ENCODE results near the gene RITA1.

RITA1 gene

GRCh38 chr12:113170926-113171325 is 14.6 kb upstream of the RITA1 start:
- Histone ChIP-seq H4K8ac (ENCODE audit: low read depth, low read length) (no peak overlapping the region), H4K91ac (ENCODE audit: low read depth, low read length) (no peak overlapping the region), H3K79me1 (ENCODE audit: low read length) (no peaks in the 10 kb centered on the region), H3K9me3 (ENCODE audit: insufficient read depth, low read depth, low read length) (no peaks in the 10 kb centered on the region), H4K12ac (ENCODE audit: low read depth, low read length) (no peak overlapping the region), H3K27me3 (ENCODE audit: insufficient read depth, low read length) (no peaks in the 10 kb centered on the region), H2BK12ac (ENCODE audit: low read length) (no peak overlapping the region), H3K14ac (ENCODE audit: low read length) (no peak overlapping the region), H2BK120ac (ENCODE audit: insufficient read depth, low read length, poor library complexity) (no peak overlapping the region), H3K23ac (ENCODE audit: low read length) (no peak overlapping the region), H3K79me2 (ENCODE audit: control insufficient read depth, insufficient read depth, low read length, poor library complexity) (no peaks in the 10 kb centered on the region), H3K4me3 (ENCODE audit: low read depth, low read length) (no peak overlapping the region), H3K27ac (ENCODE audit: low read depth, low read length) (no peak overlapping the region), H3K9ac (ENCODE audit: low read length) (no peak overlapping the region), H2BK5ac (ENCODE audit: low read depth, low read length, poor library complexity) (no peak overlapping the region), H3K36me3 (ENCODE audit: control insufficient read depth in 1 of 2, insufficient read depth in 2 of 2, low read length in 2 of 2) (peaks cover 70 to 79% of the 10 kb centered on the region in 2 experiments), H3K4me1 (ENCODE audit: control insufficient read depth in 1 of 2, insufficient read depth in 2 of 2, low read length in 2 of 2) (no peaks in the 10 kb centered on the region), H3K4me2 (ENCODE audit: low read length) (no peak overlapping the region), H3K4ac (ENCODE audit: low read depth, low read length) (no peak overlapping the region), H2AFZ (ENCODE audit: insufficient read depth, low read length, poor library complexity) (no peak overlapping the region), H3K18ac (ENCODE audit: low read length) (no peak overlapping the region), H2AK5ac (ENCODE audit: low read length) (no peak overlapping the region)
- DNase-seq: no peak
- WGBS (ENCODE audit: extremely low coverage, insufficient coverage, insufficient read length): no CpG with 5 or more reads among the region's 4 CpGs

- H3K4ac ChIP-seq (ENCODE audit: low read depth, low read length): no peak overlapping the region
- no peak overlapping the region for H2BK12ac ChIP-seq (ENCODE audit: low read length)
- no peaks in the 10 kb centered on the region for H3K9me3 ChIP-seq (ENCODE audit: insufficient read depth, low read depth, low read length)
- no peak overlapping the region for H4K91ac ChIP-seq (ENCODE audit: low read depth, low read length)
- H3K9ac ChIP-seq (ENCODE audit: low read length): no peak overlapping the region
- H2BK120ac ChIP-seq (ENCODE audit: insufficient read depth, low read length, poor library complexity): no peak overlapping the region
- H3K18ac ChIP-seq (ENCODE audit: low read length): no peak overlapping the region
- no peak overlapping the region for H2AK5ac ChIP-seq (ENCODE audit: low read length)
- H2BK5ac ChIP-seq (ENCODE audit: low read depth, low read length, poor library complexity): no peak overlapping the region
- no CpG with 5 or more reads among the region's 9 CpGs for WGBS (ENCODE audit: extremely low coverage, insufficient coverage, insufficient read length)
- no peak overlapping the region for H2AFZ ChIP-seq (ENCODE audit: insufficient read depth, low read length, poor library complexity)
- H3K23ac ChIP-seq (ENCODE audit: low read length): no peak overlapping the region
- no peak overlapping the region for H3K4me2 ChIP-seq (ENCODE audit: low read length)
- no peak overlapping the region for H4K8ac ChIP-seq (ENCODE audit: low read depth, low read length)
- H3K79me1 ChIP-seq (ENCODE audit: low read length): no peaks in the 10 kb centered on the region
- H3K27ac ChIP-seq (ENCODE audit: low read depth, low read length): no peak overlapping the region
- H3K4me3 ChIP-seq (ENCODE audit: low read depth, low read length): no peak overlapping the region
- H3K14ac ChIP-seq (ENCODE audit: low read length): no peak overlapping the region
- H3K79me2 ChIP-seq (ENCODE audit: control insufficient read depth, insufficient read depth, low read length, poor library complexity): no peaks in the 10 kb centered on the region
- H3K36me3 ChIP-seq (ENCODE audit: control insufficient read depth in 1 of 2, insufficient read depth in 2 of 2, low read length in 2 of 2): peaks cover 65 to 76% of the 10 kb centered on the region in 2 experiments
- H3K27me3 ChIP-seq (ENCODE audit: insufficient read depth, low read length): no peaks in the 10 kb centered on the region
- no peaks in the 10 kb centered on the region for H3K4me1 ChIP-seq (ENCODE audit: control insufficient read depth in 1 of 2, insufficient read depth in 2 of 2, low read length in 2 of 2)
- DNase-seq: no peak
- no peak overlapping the region for H4K12ac ChIP-seq (ENCODE audit: low read depth, low read length)
Observed at GRCh38 chr12:113171543-113171942, 14.0 kb upstream of the RITA1 start.

GRCh38 chr12:113172185-113172584 is 13.3 kb upstream of the RITA1 start:
- H3K9me3 ChIP-seq (ENCODE audit: insufficient read depth, low read depth, low read length): no peaks in the 10 kb centered on the region
- no peak overlapping the region for H3K18ac ChIP-seq (ENCODE audit: low read length)

GRCh38 chr12:113173081-113173698 is 12.3 kb upstream of the RITA1 start:
- Histone ChIP-seq H3K36me3 (ENCODE audit: control insufficient read depth in 1 of 2, insufficient read depth in 2 of 2, low read length in 2 of 2) (peaks cover 70 to 83% of the 10 kb centered on the region in 2 experiments), H3K18ac (ENCODE audit: low read length) (no peak overlapping the region), H3K79me1 (ENCODE audit: low read length) (no peaks in the 10 kb centered on the region), H3K4ac (ENCODE audit: low read depth, low read length) (no peak overlapping the region), H2BK12ac (ENCODE audit: low read length) (no peak overlapping the region), H3K4me2 (ENCODE audit: low read length) (no peak overlapping the region), H3K4me1 (ENCODE audit: control insufficient read depth in 1 of 2, insufficient read depth in 2 of 2, low read length in 2 of 2) (no peaks in the 10 kb centered on the region), H3K9ac (ENCODE audit: low read length) (no peak overlapping the region), H2BK120ac (ENCODE audit: insufficient read depth, low read length, poor library complexity) (no peak overlapping the region), H3K14ac (ENCODE audit: low read length) (no peak overlapping the region), H4K8ac (ENCODE audit: low read depth, low read length) (no peak overlapping the region), H2BK5ac (ENCODE audit: low read depth, low read length, poor library complexity) (no peak overlapping the region), H4K91ac (ENCODE audit: low read depth, low read length) (no peak overlapping the region), H4K12ac (ENCODE audit: low read depth, low read length) (no peak overlapping the region), H2AK5ac (ENCODE audit: low read length) (no peak overlapping the region), H3K27ac (ENCODE audit: low read depth, low read length) (no peak overlapping the region), H3K79me2 (ENCODE audit: control insufficient read depth, insufficient read depth, low read length, poor library complexity) (no peaks in the 10 kb centered on the region), H3K27me3 (ENCODE audit: insufficient read depth, low read length) (no peaks in the 10 kb centered on the region), H3K4me3 (ENCODE audit: low read depth, low read length) (no peak overlapping the region), H2AFZ (ENCODE audit: insufficient read depth, low read length, poor library complexity) (no peak overlapping the region), H3K9me3 (ENCODE audit: insufficient read depth, low read depth, low read length) (no peaks in the 10 kb centered on the region), H3K23ac (ENCODE audit: low read length) (no peak overlapping the region)
- DNase-seq: no peak
- WGBS (ENCODE audit: extremely low coverage, insufficient coverage, insufficient read length): no CpG with 5 or more reads among the region's 7 CpGs

More at GRCh38 chr12:113172185-113172584, 13.3 kb upstream of the RITA1 start:
- Histone ChIP-seq H3K27ac (ENCODE audit: low read depth, low read length) (no peak overlapping the region), H3K4me3 (ENCODE audit: low read depth, low read length) (no peak overlapping the region), H2BK12ac (ENCODE audit: low read length) (no peak overlapping the region), H2AFZ (ENCODE audit: insufficient read depth, low read length, poor library complexity) (no peak overlapping the region), H3K79me1 (ENCODE audit: low read length) (no peaks in the 10 kb centered on the region), H3K4me2 (ENCODE audit: low read length) (no peak overlapping the region), H3K14ac (ENCODE audit: low read length) (no peak overlapping the region), H2BK120ac (ENCODE audit: insufficient read depth, low read length, poor library complexity) (no peak overlapping the region), H3K4me1 (ENCODE audit: control insufficient read depth in 1 of 2, insufficient read depth in 2 of 2, low read length in 2 of 2) (no peaks in the 10 kb centered on the region), H2AK5ac (ENCODE audit: low read length) (no peak overlapping the region), H3K4ac (ENCODE audit: low read depth, low read length) (no peak overlapping the region), H4K91ac (ENCODE audit: low read depth, low read length) (no peak overlapping the region), H3K9ac (ENCODE audit: low read length) (no peak overlapping the region), H3K27me3 (ENCODE audit: insufficient read depth, low read length) (no peaks in the 10 kb centered on the region), H4K8ac (ENCODE audit: low read depth, low read length) (no peak overlapping the region), H3K23ac (ENCODE audit: low read length) (no peak overlapping the region), H4K12ac (ENCODE audit: low read depth, low read length) (no peak overlapping the region), H3K36me3 (ENCODE audit: control insufficient read depth in 1 of 2, insufficient read depth in 2 of 2, low read length in 2 of 2) (peaks cover 72 to 82% of the 10 kb centered on the region in 2 experiments), H2BK5ac (ENCODE audit: low read depth, low read length, poor library complexity) (no peak overlapping the region), H3K79me2 (ENCODE audit: control insufficient read depth, insufficient read depth, low read length, poor library complexity) (no peaks in the 10 kb centered on the region)
- DNase-seq: no peak
- no CpG with 5 or more reads among the region's 20 CpGs for WGBS (ENCODE audit: extremely low coverage, insufficient coverage, insufficient read length)

Measured in trophoblast cell (in vitro differentiated cells and primary cell).